ENCODE measurements around the gene CD82. TPM values are rescaled to one million over a fixed set of nuclear protein-coding genes. Genes with fewer than 3 reads are reported as not detected.

Gene CD82
- total RNA-seq, 1 experiment from 2014 or later: 26.1 TPM

- BruUV-seq (replicated peaks): no TSS peak
- Histone ChIP-seq H3K27me3 (ENCODE audit: control insufficient read depth, insufficient read depth, low read length) (no peaks in the 10 kb centered on the region), H3K4me1 (ENCODE audit: control insufficient read depth, insufficient read depth, low read length) (no peaks in the 10 kb centered on the region; the same call in 1 of the 2 replicates), H3K4me3 (ENCODE audit: low read depth in 2 of 2, low read length in 2 of 2) (no peak overlapping the region), H3K36me3 (ENCODE audit: control insufficient read depth, insufficient read depth, low read length) (no peaks in the 10 kb centered on the region), H3K27ac (ENCODE audit: low read length) (no peak overlapping the region), H3K9me3 (ENCODE audit: control insufficient read depth, insufficient read depth, low read depth, low read length) (no peaks in the 10 kb centered on the region)
- no peak for DNase-seq (ENCODE audit: low read depth, low spot score)
- intact Hi-C loops (cut with micrococcal nuclease; ENCODE audit: unreplicated experiment) (no loop called here), in situ Hi-C loops (cut with HindIII; ENCODE audit: low pct_unique_long_range_greater_than_20kb, low sequenced_read_pairs) (no loop called here)
- ChIA-PET POLR2A (no interaction called here), CTCF (no interaction called here)
- ATAC-seq: no peak
- TF ChIP-seq SIN3A (IDR thresholded peaks at IDR 0.05; ENCODE audit: borderline replicate concordance, insufficient read depth, low read depth, low read length): no peak
- no peak for TF ChIP-seq CTCF (IDR thresholded peaks at IDR 0.05)
- TF ChIP-seq POLR2AphosphoS5 (IDR thresholded peaks at IDR 0.05; ENCODE audit: low read depth, low read length): no peak
- no peak for TF ChIP-seq TCF7L2 (IDR thresholded peaks at IDR 0.05; ENCODE audit: low read depth, low read length)
- no peak for TF ChIP-seq REST (IDR thresholded peaks at IDR 0.05; ENCODE audit: insufficient read depth in 1 of 2, low read depth in 2 of 2, low read length in 1 of 2)
Measured at GRCh38 chr11:44529895-44530412, 35.5 kb upstream of the CD82 start.

GRCh38 chr11:44530413-44531115 lies 34.9 kb upstream of the CD82 start:
- intact Hi-C loops (cut with micrococcal nuclease; ENCODE audit: unreplicated experiment): no loop called here
- Histone ChIP-seq H3K27me3 (ENCODE audit: control insufficient read depth, insufficient read depth, low read length) (no peaks in the 10 kb centered on the region), H3K36me3 (ENCODE audit: control insufficient read depth, insufficient read depth, low read length) (no peaks in the 10 kb centered on the region), H3K4me3 (ENCODE audit: low read depth in 2 of 2, low read length in 2 of 2) (no peak overlapping the region), H3K9me3 (ENCODE audit: control insufficient read depth, insufficient read depth, low read depth, low read length) (no peaks in the 10 kb centered on the region), H3K4me1 (ENCODE audit: control insufficient read depth, insufficient read depth, low read length) (no peaks in the 10 kb centered on the region; the same call in 1 of the 2 replicates), H3K27ac (ENCODE audit: low read length) (no peak overlapping the region)
- in situ Hi-C loops (cut with HindIII; ENCODE audit: low pct_unique_long_range_greater_than_20kb, low sequenced_read_pairs): no loop called here
- ChIA-PET CTCF (no interaction called here), POLR2A (no interaction called here)
- ATAC-seq (no peak), DNase-seq (ENCODE audit: low read depth, low spot score) (no peak)
- TF ChIP-seq POLR2AphosphoS5 (IDR thresholded peaks at IDR 0.05; ENCODE audit: low read depth, low read length) (no peak), REST (IDR thresholded peaks at IDR 0.05; ENCODE audit: insufficient read depth in 1 of 2, low read depth in 2 of 2, low read length in 1 of 2) (no peak), SIN3A (IDR thresholded peaks at IDR 0.05; ENCODE audit: borderline replicate concordance, insufficient read depth, low read depth, low read length) (no peak), CTCF (IDR thresholded peaks at IDR 0.05) (no peak), TCF7L2 (IDR thresholded peaks at IDR 0.05; ENCODE audit: low read depth, low read length) (no peak)
- no TSS peak for BruUV-seq (replicated peaks)
